OCI-LY7 (cell line): ENCODE measurements around the gene NOX3. TPM values are rescaled to one million over a fixed set of nuclear protein-coding genes. Genes with fewer than 3 reads are reported as not detected.

ENCODE experiments used
- BruUV-seq: library from RNA; stranded (reverse); fragments of 400-500 nt; replicated peaks from 2 replicates; lab custom pipeline; 2021; lab: Mats Ljungman, UMichigan
- CTCF ChIA-PET: fragments of 300-600 bp; sonication (Branson Sonifier 250); formaldehyde crosslinking; loops from one replicate; lab custom pipeline; 2022; ENCODE audit warnings: antibody characterized with exemption; ENCODE audit not compliant: unreplicated experiment; lab: Charles Lee
- POLR2A ChIA-PET: fragments of 300-600 bp; sonication (Branson Sonifier 250); formaldehyde crosslinking; loops from one replicate; lab custom pipeline; 2022; ENCODE audit warnings: antibody characterized with exemption; lab: Charles Lee
- DNase-seq: peaks from one replicate; pipeline ENCODE4 v3.0.0-alpha.2; 2015; ENCODE audit warnings: low spot score
- H2AFZ ChIP-seq: fragments of 200-600 bp; sonication (generic), shearing (Covaris generic); 2 replicates; pipeline ENCODE4 v1.6.1; 2014; ENCODE audit warnings: mild to moderate bottlenecking, antibody characterized with exemption, low read length, moderate library complexity
- H3K27ac ChIP-seq: fragments of 200-600 bp; sonication (generic); 2 replicates; pipeline ENCODE4 v1.5.1; 2014; ENCODE audit warnings: mixed run types, low read depth, mild to moderate bottlenecking, moderate library complexity, low read length, inconsistent platforms; ENCODE audit not compliant: poor library complexity, severe bottlenecking
- H3K36me3 ChIP-seq: fragments of 200-600 bp; sonication (generic); 2 replicates; pipeline ENCODE4 v1.6.1; 2014; ENCODE audit warnings: mild to moderate bottlenecking, antibody characterized with exemption, low read length, moderate library complexity, mixed read lengths; ENCODE audit not compliant: insufficient read depth
- H3K4me1 ChIP-seq: fragments of 200-600 bp; sonication (generic); 2 replicates; pipeline ENCODE4 v1.5.1; 2014; ENCODE audit warnings: mild to moderate bottlenecking, low read length; ENCODE audit not compliant: insufficient read depth, poor library complexity, severe bottlenecking
- H3K4me2 ChIP-seq: fragments of 200-600 bp; sonication (generic); 2 replicates; pipeline ENCODE4 v1.6.1; 2014; ENCODE audit warnings: mild to moderate bottlenecking, low read length
- H3K4me3 ChIP-seq: fragments of 200-600 bp; sonication (generic); 2 replicates; pipeline ENCODE4 v1.5.1; 2014; ENCODE audit warnings: mild to moderate bottlenecking, low read depth, low read length; ENCODE audit not compliant: poor library complexity, severe bottlenecking
- H3K79me2 ChIP-seq: fragments of 200-600 bp; sonication (generic); 2 replicates; pipeline ENCODE4 v1.6.1; 2016; ENCODE audit warnings: low read depth, mild to moderate bottlenecking, low read length, moderate library complexity, mixed read lengths; ENCODE audit not compliant: insufficient read depth
- H3K9me2 ChIP-seq: fragments of 200-600 bp; sonication (generic); 2 replicates; pipeline ENCODE4 v1.6.1; 2016; ENCODE audit warnings: mild to moderate bottlenecking, low read length, mixed read lengths; ENCODE audit not compliant: insufficient read depth
- H3K9me3 ChIP-seq: fragments of 200-600 bp; sonication (generic); 2 replicates; pipeline ENCODE4 v1.6.1; 2014; ENCODE audit warnings: mild to moderate bottlenecking, mixed run types, low read length, mixed read lengths
- H4K20me1 ChIP-seq: fragments of 200-600 bp; sonication (generic); 2 replicates; pipeline ENCODE4 v1.6.1; 2014; ENCODE audit warnings: mild to moderate bottlenecking, antibody characterized with exemption, low read length, moderate library complexity, mixed read lengths; ENCODE audit not compliant: insufficient read depth
- CTCF ChIP-seq: fragments of 200-600 bp; sonication (generic); conservative IDR thresholded peaks from 2 replicates; pipeline ENCODE4 v1.5.1; 2014; ENCODE audit warnings: mild to moderate bottlenecking, antibody characterized with exemption, low read length, moderate library complexity, mixed read lengths
- EZH2phosphoT487 ChIP-seq: fragments of 200-600 bp; sonication (generic); IDR thresholded peaks from 2 replicates; pipeline ENCODE4 v1.6.1; 2018; ENCODE audit warnings: low read depth, borderline replicate concordance, mild to moderate bottlenecking, mixed run types, antibody characterized with exemption, low read length, moderate library complexity, mixed read lengths
- intact Hi-C: fragments of 100-400 bp; cut with micrococcal nuclease; formaldehyde crosslinking; loops from one replicate; pipeline ENCODE4 v1.10.0; 2022; ENCODE audit not compliant: unreplicated experiment
- total RNA-seq, 2 experiments: library from RNA; depleted of rRNA in 1 of 2; stranded (reverse); fragments of >200 nt in 1 of 2; shearing (Covaris generic) in 1 of 2; gene quantifications; 2 replicates each; pipeline ENCODE4 v1.2.3, GENCODE V29; 2014 to 2022

NOX3 gene
- total RNA-seq, 2 experiments from 2014 or later: 0.22 TPM; not detected in 1

DNA sequence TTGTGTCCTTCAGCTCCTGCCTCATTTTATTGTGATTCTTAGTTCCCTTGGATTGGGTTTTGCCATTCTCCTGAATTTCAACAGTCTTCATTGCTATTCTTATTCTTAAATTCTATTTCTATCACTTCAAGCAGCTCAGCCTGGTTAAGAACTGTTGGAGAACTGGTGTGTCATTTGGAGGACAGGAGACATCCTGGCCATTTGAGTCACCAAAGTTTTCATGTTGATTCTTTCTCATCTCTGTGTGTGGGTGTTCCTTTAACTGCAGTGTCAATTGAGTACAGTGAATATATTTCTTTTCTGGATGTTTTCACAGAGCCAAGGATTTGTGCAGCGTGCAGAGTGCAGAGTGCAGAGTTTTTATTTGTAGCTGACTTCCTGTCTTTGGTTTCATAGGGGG, 107.8 kb downstream of the NOX3 start:
- Histone ChIP-seq H3K36me3 (peaks cover 8% of the 10 kb centered on the region), H3K4me3 (no peak overlapping the region), H2AFZ (no peak overlapping the region), H3K9me3 (peaks cover 21% of the 10 kb centered on the region), H4K20me1 (no peaks in the 10 kb centered on the region), H3K27ac (no peak overlapping the region), H3K9me2 (no peaks in the 10 kb centered on the region), H3K4me2 (no peak overlapping the region), H3K79me2 (no peaks in the 10 kb centered on the region), H3K4me1 (peaks cover 30% of the 10 kb centered on the region)
- intact Hi-C loops: no loop called here
- no peak for DNase-seq
- ChIA-PET CTCF (no interaction called here), POLR2A (no interaction called here)
- no TSS peak for BruUV-seq
- no peak for TF ChIP-seq EZH2phosphoT487
- no peak for TF ChIP-seq CTCF

- H3K9me3 ChIP-seq: peaks cover 19% of the 10 kb centered on the region; the same call in 1 of the 2 replicates
- intact Hi-C loops: no loop called here
- no peaks in the 10 kb centered on the region; the same call in 1 of the 2 replicates for H3K36me3 ChIP-seq
- peaks cover 21% of the 10 kb centered on the region for H3K4me1 ChIP-seq
- H3K27ac ChIP-seq: no peak overlapping the region
- BruUV-seq: no TSS peak
- H2AFZ ChIP-seq: no peak overlapping the region
- no peaks in the 10 kb centered on the region for H4K20me1 ChIP-seq
- DNase-seq: no peak
- no peak overlapping the region for H3K4me3 ChIP-seq
- CTCF ChIA-PET: no interaction called here
- H3K9me2 ChIP-seq: no peaks in the 10 kb centered on the region
- no peaks in the 10 kb centered on the region for H3K79me2 ChIP-seq
- TF ChIP-seq CTCF (no peak), EZH2phosphoT487 (no peak)
- H3K4me2 ChIP-seq: no peak overlapping the region
- POLR2A ChIA-PET: no interaction called here
Measured at GRCh38 chr6:155346957-155347356, 108.7 kb downstream of the NOX3 start.

Other genes starting within 250 kb of the NOX3 start
- gene CLDN20, start 191.8 kb downstream of the NOX3 start, total RNA-seq (2014; rRNA removed; shearing (Covaris generic)): not detected in 2 replicates
- gene CLDN20, start 191.8 kb downstream of the NOX3 start, total RNA-seq (2022): not detected in 2 replicates
- gene TFB1M, start 141.4 kb downstream of the NOX3 start, total RNA-seq (2014; rRNA removed; shearing (Covaris generic)): 33.0 and 34.8 TPM in 2 replicates
- 52.8 and 62.8 TPM in 2 replicates for gene TFB1M, start 141.4 kb downstream of the NOX3 start, total RNA-seq (2022)